ENCODE measurements around the gene CLDN9.

DNA sequence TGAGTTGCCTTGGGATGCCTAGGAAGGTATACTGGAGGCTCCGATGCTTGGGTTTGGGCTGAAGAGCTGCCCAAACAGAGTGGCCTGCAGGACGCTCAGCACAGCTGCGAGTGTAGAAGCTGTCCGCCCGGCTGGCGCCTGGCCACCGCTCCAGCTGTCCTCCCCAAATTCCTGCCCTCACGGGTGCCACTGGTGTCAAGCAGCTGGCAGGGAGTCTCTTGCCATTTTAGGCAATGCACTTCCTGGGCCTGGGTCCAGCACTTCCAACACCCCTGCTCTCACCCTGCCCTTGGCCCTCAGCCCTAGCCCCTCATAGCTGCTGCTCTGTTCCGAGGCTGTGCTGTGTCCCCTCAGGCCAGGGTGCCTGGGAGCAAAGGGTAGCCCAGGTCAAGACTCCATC, 27.3 kb upstream of the CLDN9 start:
- TF ChIP-seq EZH2 (IDR thresholded peaks at IDR 0.05; ENCODE audit: insufficient read depth, poor library complexity, severe bottlenecking): no peak
- TF ChIP-seq EZH2phosphoT487 (IDR thresholded peaks at IDR 0.05; ENCODE audit: insufficient read depth, low read depth): no peak

All from GM23248 (cell line).